H9 (cell line): ENCODE measurements around the gene CFAP57. TPM values are rescaled to one million over a fixed set of nuclear protein-coding genes. Genes with fewer than 3 reads are reported as not detected.

Source experiments
- DNase-seq: peaks from one replicate; pipeline ENCODE4 v3.0.0-alpha.2; 2017
- H2AFZ ChIP-seq: one replicate; pipeline ENCODE4 v1.6.1; 2013; ENCODE audit warnings: mild to moderate bottlenecking, low read length, control low read depth, moderate library complexity
- H2AK5ac ChIP-seq: 2 replicates; pipeline ENCODE4 v1.6.1; 2013; ENCODE audit warnings: low read length, control low read depth, mixed read lengths; ENCODE audit not compliant: insufficient read length
- H2BK120ac ChIP-seq: one replicate; pipeline ENCODE4 v1.6.1; 2013; ENCODE audit warnings: low read depth, mild to moderate bottlenecking, low read length, control low read depth, inconsistent platforms; ENCODE audit not compliant: poor library complexity, severe bottlenecking
- H2BK12ac ChIP-seq: 2 replicates; pipeline ENCODE4 v1.6.1; 2013; ENCODE audit warnings: low read length, control low read depth, mixed read lengths, low read depth; ENCODE audit not compliant: insufficient read length
- H2BK15ac ChIP-seq: 2 replicates; pipeline ENCODE4 v1.6.1; 2013; ENCODE audit warnings: low read depth, low read length, control low read depth
- H2BK20ac ChIP-seq: one replicate; pipeline ENCODE4 v1.6.1; 2013; ENCODE audit warnings: low read depth, mild to moderate bottlenecking, low read length, control low read depth, inconsistent platforms; ENCODE audit not compliant: poor library complexity, severe bottlenecking
- H2BK5ac ChIP-seq: 2 replicates; pipeline ENCODE4 v1.6.1; 2013; ENCODE audit warnings: low read length, control low read depth, mixed read lengths; ENCODE audit not compliant: insufficient read length
- H3K14ac ChIP-seq: 2 replicates; pipeline ENCODE4 v1.6.1; 2013; ENCODE audit warnings: low read length, control low read depth; ENCODE audit not compliant: insufficient read depth
- H3K18ac ChIP-seq: 2 replicates; pipeline ENCODE4 v1.6.1; 2013; ENCODE audit warnings: low read depth, mild to moderate bottlenecking, mixed read lengths, low read length, control low read depth; ENCODE audit not compliant: insufficient read length
- H3K23ac ChIP-seq: 2 replicates; pipeline ENCODE4 v1.6.1; 2013; ENCODE audit warnings: low read length, control low read depth, mixed read lengths, low read depth; ENCODE audit not compliant: insufficient read length
- H3K23me2 ChIP-seq: 2 replicates; pipeline ENCODE4 v1.6.1; 2013; ENCODE audit warnings: low read depth, mild to moderate bottlenecking, mixed read lengths, low read length, control low read depth; ENCODE audit not compliant: insufficient read length, poor library complexity, severe bottlenecking
- H3K27ac ChIP-seq: 2 replicates; pipeline ENCODE4 v1.5.1; 2013; ENCODE audit warnings: low read length, control low read depth, mixed read lengths, low read depth; ENCODE audit not compliant: insufficient read length
- H3K27me3 ChIP-seq: 2 replicates; pipeline ENCODE4 v1.6.1; 2013; ENCODE audit warnings: low read length, control low read depth, inconsistent platforms; ENCODE audit not compliant: insufficient read depth
- H3K4ac ChIP-seq: 2 replicates; pipeline ENCODE4 v1.6.1; 2013; ENCODE audit warnings: low read depth, mild to moderate bottlenecking, control low read depth, inconsistent platforms, low read length, moderate library complexity
- H3K4me1 ChIP-seq: 2 replicates; pipeline ENCODE4 v1.6.1; 2013; ENCODE audit warnings: low read length, control low read depth, inconsistent platforms; ENCODE audit not compliant: insufficient read depth
- H3K4me2 ChIP-seq: 2 replicates; pipeline ENCODE4 v1.6.1; 2013; ENCODE audit warnings: low read length, control low read depth, mixed read lengths; ENCODE audit not compliant: insufficient read length, insufficient read depth
- H3K56ac ChIP-seq: 2 replicates; pipeline ENCODE4 v1.6.1; 2013; ENCODE audit warnings: low read depth, mild to moderate bottlenecking, mixed read lengths, low read length, control low read depth; ENCODE audit not compliant: insufficient read length
- H3K79me1 ChIP-seq: 2 replicates; pipeline ENCODE4 v1.6.1; 2013; ENCODE audit warnings: low read depth, mild to moderate bottlenecking, moderate library complexity, low read length, control low read depth, inconsistent platforms; ENCODE audit not compliant: insufficient read depth, poor library complexity, severe bottlenecking
- H3K79me2 ChIP-seq: 2 replicates; pipeline ENCODE4 v1.6.1; 2013; ENCODE audit warnings: low read length, control low read depth, inconsistent platforms; ENCODE audit not compliant: insufficient read depth
- H3K9ac ChIP-seq: 2 replicates; pipeline ENCODE4 v1.6.1; 2013; ENCODE audit warnings: low read length, control low read depth, mixed read lengths; ENCODE audit not compliant: insufficient read length; ENCODE audit errors: extremely low read depth
- H3K9me3 ChIP-seq: one replicate; pipeline ENCODE4 v1.6.1; 2013; ENCODE audit warnings: low read depth, low read length, inconsistent platforms; ENCODE audit not compliant: control insufficient read depth
- H3T11ph ChIP-seq: one replicate; pipeline ENCODE4 v1.6.1; 2013; ENCODE audit warnings: mild to moderate bottlenecking, low read length, control low read depth, inconsistent platforms
- H4K20me1 ChIP-seq: one replicate; pipeline ENCODE4 v1.6.1; 2013; ENCODE audit not compliant: control insufficient read depth, insufficient read length, insufficient read depth
- H4K5ac ChIP-seq: 2 replicates; pipeline ENCODE4 v1.6.1; 2013; ENCODE audit warnings: low read depth, mild to moderate bottlenecking, mixed read lengths, low read length, control low read depth; ENCODE audit not compliant: insufficient read length
- H4K8ac ChIP-seq: replicated peaks from 2 replicates; pipeline ENCODE4 v1.6.1; 2013; ENCODE audit warnings: low read length, control low read depth, mixed read lengths, low read depth; ENCODE audit not compliant: insufficient read length
- H4K91ac ChIP-seq: 2 replicates; pipeline ENCODE4 v1.6.1; 2013; ENCODE audit warnings: low read depth, mild to moderate bottlenecking, moderate library complexity, mixed read lengths, low read length, control low read depth; ENCODE audit not compliant: insufficient read length
- H3K27ac Mint-ChIP-seq, 3 experiments: 2 replicates in 2 of 3; 3 replicates in 1 of 3; pipeline ENCODE4 v1.8.0; 2020 to 2021; ENCODE audit warnings: mixed read lengths in 3 of 3, mild to moderate bottlenecking in 1 of 3, moderate library complexity in 1 of 3
- H3K27me3 Mint-ChIP-seq: 2 replicates; pipeline ENCODE4 v1.8.0; 2021; ENCODE audit warnings: low read depth, mild to moderate bottlenecking, moderate library complexity, mixed read lengths
- H3K36me3 Mint-ChIP-seq, 3 experiments: 2 replicates in 2 of 3; 3 replicates in 1 of 3; pipeline ENCODE4 v1.8.0; 2020 to 2021; ENCODE audit warnings: low read depth in 3 of 3, mixed read lengths in 3 of 3; ENCODE audit not compliant: insufficient read depth in 1 of 3
- H3K4me1 Mint-ChIP-seq, 2 experiments: 2 replicates each; pipeline ENCODE4 v1.8.0; 2020; ENCODE audit warnings: mixed read lengths in 2 of 2
- H3K4me3 Mint-ChIP-seq, 2 experiments: 2 replicates in 1 of 2; 3 replicates in 1 of 2; pipeline ENCODE4 v1.8.0; 2020 to 2021; ENCODE audit warnings: mild to moderate bottlenecking in 2 of 2, mixed read lengths in 2 of 2, moderate library complexity in 1 of 2
- H3K9me3 Mint-ChIP-seq, 2 experiments: 2 replicates in 1 of 2; 3 replicates in 1 of 2; pipeline ENCODE4 v1.8.0; 2020; ENCODE audit warnings: mild to moderate bottlenecking in 2 of 2, mixed read lengths in 2 of 2, moderate library complexity in 1 of 2
- WGBS: extraction: QIAGEN DNeasy Blood & Tissue Kit; methylation state at CpG from one replicate; pipeline ENCODE4 v1.1.7; 2013; ENCODE audit warnings: missing lambda C conversion rate, low lambda C conversion rate, mixed read lengths; ENCODE audit not compliant: insufficient read length; ENCODE audit errors: extremely low coverage; 5-methylcytosine and 5-hydroxymethylcytosine counted together
- total RNA-seq: library from RNA; stranded (reverse); gene quantifications from 2 replicates; pipeline ENCODE4 v1.2.1, GENCODE V29; 2021
- TF ChIP-seq, protein P1 (sequence below): fragments of 200-600 bp; sonication (generic); conservative IDR thresholded peaks from 3 replicates; pipeline ENCODE4 v1.8.0; 2021; ENCODE audit warnings: antibody characterized with exemption, mild to moderate bottlenecking

CFAP57 gene
- total RNA-seq, 1 experiment from 2014 or later = 0.33 TPM

DNA sequence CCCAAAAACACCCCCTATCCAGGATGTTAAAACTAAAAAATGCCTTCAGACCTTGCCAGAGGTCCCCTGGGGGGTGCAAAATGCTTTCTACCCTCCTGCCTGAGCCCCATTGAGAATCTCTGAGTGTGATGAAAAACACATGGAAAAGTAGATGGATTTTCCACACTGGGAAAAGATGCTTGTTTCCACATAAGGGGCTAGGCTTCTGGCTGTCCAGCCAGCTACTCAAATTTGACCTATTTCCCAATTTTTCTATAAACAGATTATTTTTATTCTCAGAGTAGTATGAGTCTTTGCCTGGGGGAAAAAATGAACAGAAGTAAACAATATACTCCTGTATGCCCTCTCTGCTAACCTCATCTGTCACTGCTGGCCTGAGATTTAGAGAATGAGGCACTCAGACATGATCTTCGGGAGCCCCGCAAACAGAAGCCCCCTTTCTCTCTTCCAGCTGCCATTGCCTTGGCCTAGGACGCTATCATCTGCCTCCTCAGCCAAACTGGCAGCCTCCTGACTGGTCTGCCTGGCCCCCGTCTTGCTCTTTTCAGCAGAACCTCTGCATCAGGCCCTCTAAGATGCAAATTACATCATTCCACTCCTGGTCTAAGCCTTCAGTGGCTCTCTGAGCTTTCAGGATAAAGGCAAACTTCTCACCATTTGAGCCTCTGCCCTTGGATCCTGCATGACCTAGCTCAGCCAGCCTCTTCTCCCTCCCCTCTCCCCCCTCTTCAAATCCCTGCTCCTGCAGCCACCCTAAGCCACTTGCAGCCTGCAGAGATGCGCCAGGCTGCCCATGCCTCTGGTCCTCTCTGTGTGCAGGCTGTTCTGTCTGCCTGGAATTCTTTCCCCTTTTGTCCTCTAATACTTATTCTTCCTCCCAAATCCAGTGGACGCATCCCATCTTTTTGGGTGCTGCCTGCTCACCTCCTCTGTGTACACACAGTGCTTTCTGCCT, 58.0 kb downstream of the CFAP57 start:
- Histone ChIP-seq H3K14ac (no peak overlapping the region), H4K20me1 (no peaks in the 10 kb centered on the region), H4K91ac (no peak overlapping the region), H2BK12ac (no peak overlapping the region), H2BK20ac (no peak overlapping the region), H2AFZ (no peak overlapping the region), H2BK15ac (no peak overlapping the region), H3K18ac (no peak overlapping the region), H3K79me1 (no peaks in the 10 kb centered on the region), H3K27me3 (no peaks in the 10 kb centered on the region), H3T11ph (no peak overlapping the region), H4K8ac (no peak overlapping the region), H2AK5ac (no peak overlapping the region), H3K79me2 (no peaks in the 10 kb centered on the region), H3K9ac (no peak overlapping the region), H4K5ac (no peak overlapping the region), H3K4me2 (no peak overlapping the region), H3K9me3 (no peaks in the 10 kb centered on the region), H2BK5ac (no peak overlapping the region), H3K27ac (no peak overlapping the region), H3K23me2 (no peaks in the 10 kb centered on the region), H2BK120ac (no peak overlapping the region), H3K23ac (no peak overlapping the region), H3K56ac (no peak overlapping the region), H3K4me1 (no peaks in the 10 kb centered on the region), H3K4ac (no peak overlapping the region)
- no CpG with 5 or more reads among the region's 6 CpGs for WGBS
- no peaks in the 10 kb centered on the region for H3K36me3 Mint-ChIP-seq
- H3K27me3 Mint-ChIP-seq = peaks cover 4% of the 10 kb centered on the region; the same call in 1 of the 2 replicates
- TF ChIP-seq, protein P1, sequence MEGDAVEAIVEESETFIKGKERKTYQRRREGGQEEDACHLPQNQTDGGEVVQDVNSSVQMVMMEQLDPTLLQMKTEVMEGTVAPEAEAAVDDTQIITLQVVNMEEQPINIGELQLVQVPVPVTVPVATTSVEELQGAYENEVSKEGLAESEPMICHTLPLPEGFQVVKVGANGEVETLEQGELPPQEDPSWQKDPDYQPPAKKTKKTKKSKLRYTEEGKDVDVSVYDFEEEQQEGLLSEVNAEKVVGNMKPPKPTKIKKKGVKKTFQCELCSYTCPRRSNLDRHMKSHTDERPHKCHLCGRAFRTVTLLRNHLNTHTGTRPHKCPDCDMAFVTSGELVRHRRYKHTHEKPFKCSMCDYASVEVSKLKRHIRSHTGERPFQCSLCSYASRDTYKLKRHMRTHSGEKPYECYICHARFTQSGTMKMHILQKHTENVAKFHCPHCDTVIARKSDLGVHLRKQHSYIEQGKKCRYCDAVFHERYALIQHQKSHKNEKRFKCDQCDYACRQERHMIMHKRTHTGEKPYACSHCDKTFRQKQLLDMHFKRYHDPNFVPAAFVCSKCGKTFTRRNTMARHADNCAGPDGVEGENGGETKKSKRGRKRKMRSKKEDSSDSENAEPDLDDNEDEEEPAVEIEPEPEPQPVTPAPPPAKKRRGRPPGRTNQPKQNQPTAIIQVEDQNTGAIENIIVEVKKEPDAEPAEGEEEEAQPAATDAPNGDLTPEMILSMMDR = no peak
- H3K4me1 Mint-ChIP-seq = peaks cover 19 to 29% of the 10 kb centered on the region in 2 experiments
- H3K27ac Mint-ChIP-seq = peak overlapping the region in 1 of 3 experiments; percentile 60; a peak in 3 of 7 replicates
- DNase-seq = no peak
- H3K4me3 Mint-ChIP-seq = no peak overlapping the region; a peak in 1 of 5 replicates
- H3K9me3 Mint-ChIP-seq = no peaks in the 10 kb centered on the region
